H1 (cell line): ENCODE data around the gene PLA1A. TPM values are rescaled to one million over a fixed set of nuclear protein-coding genes. Genes with fewer than 3 reads are reported as not detected.

ENCODE experiments used
- CHD1 ChIP-seq: IDR thresholded peaks from 2 replicates; pipeline ENCODE4 v1.6.1; 2012; ENCODE audit warnings: low read depth, low read length, improper control_type of control experiment
- CHD7 ChIP-seq: fragments of 300-600 bp; sonication (generic); IDR thresholded peaks from 2 replicates; pipeline ENCODE4 v1.7.1; 2012; ENCODE audit warnings: low read length, moderate library complexity, mild to moderate bottlenecking, inconsistent platforms; ENCODE audit not compliant: insufficient replicate concordance
- RBBP5 ChIP-seq: IDR thresholded peaks from 2 replicates; pipeline ENCODE4 v1.7.1; 2012; ENCODE audit warnings: low read depth, mild to moderate bottlenecking, inconsistent platforms, low read length, moderate library complexity, borderline replicate concordance
- SAP30 ChIP-seq: fragments of 300-600 bp; sonication (generic); IDR thresholded peaks from 2 replicates; pipeline ENCODE4 v1.7.1; 2012; ENCODE audit warnings: low read length, moderate library complexity, mild to moderate bottlenecking, inconsistent platforms; ENCODE audit not compliant: insufficient read depth, insufficient replicate concordance
- TAF1 ChIP-seq: IDR thresholded peaks from 2 replicates; pipeline ENCODE4 v1.6.1; 2011; ENCODE audit warnings: mild to moderate bottlenecking, low read depth, low read length
- polyA plus RNA-seq, 7 experiments: library from polyadenylated mRNA; depleted of rRNA in 3 of 7; stranded (reverse) in 5 of 7; unstranded in 2 of 7; fragments of >200 nt in 5 of 7; fragments of 200-250 nt in 2 of 7; gene quantifications; 1 replicate in 5 of 7; 2 replicates in 1 of 7; 4 replicates in 1 of 7; pipeline versions ENCODE4 v1.2.1 to v1.2.3, GENCODE V29; 2011 to 2013; ENCODE audit warnings: missing spikeins in 2 of 7, mixed read lengths in 2 of 7
- total RNA-seq: library from RNA; stranded (reverse); fragmentation: NEBNext Ultra II Directional; extraction: Animal tissue kit (Norgen Biotek cat#: 25700); gene quantifications from 2 replicates; pipeline ENCODE4 v1.2.1, GENCODE V29; 2021

The PLA1A gene
- total and polyA plus RNA-seq, 2 of the 8 experiments (the other 6 are each of a cell fraction or from before 2014, with no cell fraction given) = not detected

DNA sequence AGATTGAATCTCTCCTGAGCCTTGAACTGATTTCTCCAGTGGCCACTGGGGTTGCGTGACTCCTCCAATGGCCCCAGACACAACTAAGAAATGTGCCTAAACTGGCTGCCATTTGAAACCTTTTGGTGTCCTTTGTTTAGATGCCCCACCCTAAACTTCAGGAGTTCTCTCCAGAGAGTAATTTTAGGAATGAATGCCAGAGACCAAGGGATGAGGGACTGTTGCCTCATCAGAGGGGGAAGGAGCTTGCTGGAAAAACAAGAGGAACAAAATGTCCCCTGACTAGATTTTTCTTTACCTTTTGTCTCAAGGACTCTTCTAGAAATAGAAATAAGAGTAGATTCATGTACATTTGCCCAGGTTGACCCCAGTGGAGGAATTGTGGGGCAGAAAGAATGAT, 26.5 kb upstream of the PLA1A start (continued):
- TF ChIP-seq CHD7 (no peak), TAF1 (no peak), CHD1 (no peak), SAP30 (no peak), RBBP5 (no peak)
